HL-60 (cell line): ENCODE measurements around the gene MACROD2.

Source experiments
- DNase-seq, 2 experiments: peaks; one replicate each; pipeline ENCODE4 v3.0.0-alpha.2; 2010 to 2020; ENCODE audit warnings: low read depth in 1 of 2, low spot score in 1 of 2
- H3K27ac ChIP-seq: fragments of 250-450 bp; sonication (Bioruptor Pico); replicated peaks from 2 replicates; pipeline ENCODE4 v1.5.1; 2020; ENCODE audit warnings: mild to moderate bottlenecking, moderate library complexity
- H3K27me3 ChIP-seq: fragments of 250-450 bp; sonication (Bioruptor Pico); 2 replicates; pipeline ENCODE4 v1.5.1; 2021; ENCODE audit warnings: mild to moderate bottlenecking, moderate library complexity; ENCODE audit not compliant: insufficient read depth, poor library complexity, severe bottlenecking
- H3K4me3 ChIP-seq: replicated peaks from 2 replicates; pipeline ENCODE4 v1.5.1; 2011; ENCODE audit warnings: mild to moderate bottlenecking, control low read depth, low read length; ENCODE audit not compliant: insufficient read depth
- CTCF ChIP-seq: IDR thresholded peaks from one replicate; pipeline ENCODE4 v1.5.1; 2011; ENCODE audit warnings: low read length, control low read depth, inconsistent platforms; ENCODE audit not compliant: insufficient read depth
- GABPA ChIP-seq: IDR thresholded peaks from 2 replicates; pipeline ENCODE4 v1.6.1; 2012; ENCODE audit warnings: low read depth
- POLR2AphosphoS5 ChIP-seq: IDR thresholded peaks from 2 replicates; pipeline ENCODE4 v1.6.1; 2012; ENCODE audit warnings: low read depth
- SPI1 ChIP-seq: IDR thresholded peaks from 2 replicates; pipeline ENCODE4 v1.6.1; 2012; ENCODE audit warnings: low read depth, mild to moderate bottlenecking, borderline replicate concordance
- TF ChIP-seq, protein P1 (sequence below): IDR thresholded peaks from 2 replicates; pipeline ENCODE4 v1.6.1; 2012; ENCODE audit warnings: low read depth; ENCODE audit not compliant: insufficient replicate concordance

MACROD2 gene

GRCh38 chr20:14337400-14338171, 342.3 kb downstream of the MACROD2 start, which contains the start of gene FLRT3:
Gene FLRT3 (minus strand): TSS chr20:14337612. CDS start chr20:14327506, 10,106 bp downstream.
- Histone ChIP-seq H3K27ac (no peak within 1 kb of the TSS), H3K4me3 (no peak within 1 kb of the TSS)

GRCh38 chr20:14341801-14342200, 346.5 kb downstream of the MACROD2 start:
- Histone ChIP-seq H3K4me3 (no peak overlapping the region), H3K27me3 (no peaks in the 10 kb centered on the region), H3K27ac (no peak overlapping the region)
- DNase-seq: no peak
- TF ChIP-seq POLR2AphosphoS5: no peak
- TF ChIP-seq, protein P1, sequence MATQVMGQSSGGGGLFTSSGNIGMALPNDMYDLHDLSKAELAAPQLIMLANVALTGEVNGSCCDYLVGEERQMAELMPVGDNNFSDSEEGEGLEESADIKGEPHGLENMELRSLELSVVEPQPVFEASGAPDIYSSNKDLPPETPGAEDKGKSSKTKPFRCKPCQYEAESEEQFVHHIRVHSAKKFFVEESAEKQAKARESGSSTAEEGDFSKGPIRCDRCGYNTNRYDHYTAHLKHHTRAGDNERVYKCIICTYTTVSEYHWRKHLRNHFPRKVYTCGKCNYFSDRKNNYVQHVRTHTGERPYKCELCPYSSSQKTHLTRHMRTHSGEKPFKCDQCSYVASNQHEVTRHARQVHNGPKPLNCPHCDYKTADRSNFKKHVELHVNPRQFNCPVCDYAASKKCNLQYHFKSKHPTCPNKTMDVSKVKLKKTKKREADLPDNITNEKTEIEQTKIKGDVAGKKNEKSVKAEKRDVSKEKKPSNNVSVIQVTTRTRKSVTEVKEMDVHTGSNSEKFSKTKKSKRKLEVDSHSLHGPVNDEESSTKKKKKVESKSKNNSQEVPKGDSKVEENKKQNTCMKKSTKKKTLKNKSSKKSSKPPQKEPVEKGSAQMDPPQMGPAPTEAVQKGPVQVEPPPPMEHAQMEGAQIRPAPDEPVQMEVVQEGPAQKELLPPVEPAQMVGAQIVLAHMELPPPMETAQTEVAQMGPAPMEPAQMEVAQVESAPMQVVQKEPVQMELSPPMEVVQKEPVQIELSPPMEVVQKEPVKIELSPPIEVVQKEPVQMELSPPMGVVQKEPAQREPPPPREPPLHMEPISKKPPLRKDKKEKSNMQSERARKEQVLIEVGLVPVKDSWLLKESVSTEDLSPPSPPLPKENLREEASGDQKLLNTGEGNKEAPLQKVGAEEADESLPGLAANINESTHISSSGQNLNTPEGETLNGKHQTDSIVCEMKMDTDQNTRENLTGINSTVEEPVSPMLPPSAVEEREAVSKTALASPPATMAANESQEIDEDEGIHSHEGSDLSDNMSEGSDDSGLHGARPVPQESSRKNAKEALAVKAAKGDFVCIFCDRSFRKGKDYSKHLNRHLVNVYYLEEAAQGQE: no peak
- no peak for TF ChIP-seq CTCF
- no peak for TF ChIP-seq SPI1
- no peak for TF ChIP-seq GABPA

More at GRCh38 chr20:14337400-14338171, 342.3 kb downstream of the MACROD2 start, which contains the start of gene FLRT3:
- TF ChIP-seq GABPA (no peak), POLR2AphosphoS5 (no peak), CTCF (peak; percentile 46)
- H3K27me3 ChIP-seq: peaks cover 9% of the 10 kb centered on the region
- DNase-seq: peak; percentile 10 to 66

DNA sequence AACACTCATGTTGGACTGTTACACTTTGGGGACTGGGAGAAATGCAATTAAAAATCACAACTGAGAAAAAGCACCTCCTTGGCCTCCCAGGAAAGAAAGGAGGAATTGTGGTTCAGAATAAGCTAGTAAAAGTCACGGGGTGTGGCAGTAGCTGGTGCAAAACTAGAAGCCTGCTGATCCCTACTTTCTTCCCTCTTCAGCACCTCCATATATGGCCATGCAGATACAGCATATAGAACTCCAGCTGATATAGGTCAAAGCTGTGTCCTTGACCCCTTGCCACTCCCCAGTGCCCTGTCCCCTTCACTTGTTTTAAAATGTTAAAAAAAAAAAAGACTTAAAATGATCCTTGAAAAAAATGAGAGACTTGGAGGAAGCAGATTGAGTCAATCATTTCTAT, 347.6 kb downstream of the MACROD2 start:
- no peak for DNase-seq
- TF ChIP-seq GABPA (no peak), CTCF (no peak), SPI1 (no peak), POLR2AphosphoS5 (no peak)
- TF ChIP-seq, protein P1: no peak
- H3K4me3 ChIP-seq: no peak overlapping the region
- H3K27ac ChIP-seq: no peak overlapping the region
- no peaks in the 10 kb centered on the region for H3K27me3 ChIP-seq
